GM21423 (cell line): ENCODE measurements around the gene FER.
"Not testable (repeated sequence)": the region's sequence is repeated elsewhere in the genome, so short reads cannot be mapped to it uniquely, and the experiment has no call there.

Experiments used
- ATAC-seq: cut with Tn5 transposase; IDR thresholded peaks from one replicate; pipeline ENCODE4 v1.9.1; 2021; ENCODE audit warnings: mild to moderate bottlenecking, moderate library complexity; ENCODE audit not compliant: unreplicated experiment

The FER gene

DNA sequence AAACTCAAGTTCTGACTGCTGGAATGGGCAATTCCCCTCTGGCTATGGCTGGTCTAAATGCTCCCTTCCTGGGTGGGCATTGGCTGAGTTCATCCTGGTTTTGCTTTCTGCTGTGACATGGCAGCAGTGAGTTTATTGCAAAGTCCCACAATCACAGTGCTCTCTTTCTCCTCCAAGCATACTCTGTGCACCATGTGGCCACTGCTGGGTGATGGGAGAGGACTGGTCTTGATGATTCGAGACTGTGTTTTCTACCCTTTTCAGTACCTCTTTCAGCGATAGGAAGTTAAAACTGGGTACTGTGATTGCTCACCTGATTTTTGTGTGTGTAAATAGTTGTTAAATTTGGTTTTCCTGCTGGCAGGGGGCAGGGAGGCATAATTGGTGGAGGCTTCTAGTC lies 49.7 kb downstream of the FER start:
- ATAC-seq, result no peak

- no peak for ATAC-seq
Measured at GRCh38 chr5:108797986-108798385, 50.3 kb downstream of the FER start.

GRCh38 chr5:108798513-108799265 lies 51.0 kb downstream of the FER start:
- ATAC-seq, result no peak

DNA sequence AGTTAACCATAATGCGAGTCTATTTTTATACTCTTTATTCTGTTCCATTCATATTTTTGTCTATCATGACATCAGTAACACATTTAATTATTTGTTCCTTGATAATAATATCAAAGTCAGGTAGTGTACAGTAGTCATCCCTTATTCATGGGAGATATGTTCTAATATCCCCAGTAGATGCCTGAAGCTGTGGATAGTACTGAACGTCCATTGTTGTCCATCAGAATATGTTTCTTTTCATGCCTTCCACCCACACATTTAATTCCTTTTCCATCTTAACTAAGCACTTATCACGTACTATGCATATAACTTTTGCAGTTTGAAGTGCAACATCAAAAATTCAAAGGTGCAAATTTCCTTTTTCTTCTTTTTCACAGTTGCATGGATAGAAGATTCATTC lies 53.6 kb downstream of the FER start:
- ATAC-seq, result no peak

DNA sequence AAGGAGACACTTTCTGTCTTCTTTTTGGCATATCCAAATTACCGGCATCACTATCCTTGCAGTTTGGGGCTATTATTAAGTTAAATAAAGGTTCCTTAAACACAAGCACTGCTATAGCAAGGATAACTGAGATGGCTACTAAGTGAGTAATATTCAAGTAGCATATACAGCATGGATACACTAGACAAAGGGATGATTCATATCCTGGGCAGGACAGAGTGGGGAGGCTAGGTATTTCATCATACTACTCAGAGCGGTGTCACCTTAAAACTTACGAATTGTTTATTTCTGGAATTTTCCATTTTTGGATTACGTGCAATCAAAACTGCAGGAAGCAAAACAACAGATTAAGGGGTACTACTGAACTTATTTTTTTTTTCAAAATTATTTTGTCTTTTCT lies 54.1 kb downstream of the FER start:
- ATAC-seq, result no peak

DNA sequence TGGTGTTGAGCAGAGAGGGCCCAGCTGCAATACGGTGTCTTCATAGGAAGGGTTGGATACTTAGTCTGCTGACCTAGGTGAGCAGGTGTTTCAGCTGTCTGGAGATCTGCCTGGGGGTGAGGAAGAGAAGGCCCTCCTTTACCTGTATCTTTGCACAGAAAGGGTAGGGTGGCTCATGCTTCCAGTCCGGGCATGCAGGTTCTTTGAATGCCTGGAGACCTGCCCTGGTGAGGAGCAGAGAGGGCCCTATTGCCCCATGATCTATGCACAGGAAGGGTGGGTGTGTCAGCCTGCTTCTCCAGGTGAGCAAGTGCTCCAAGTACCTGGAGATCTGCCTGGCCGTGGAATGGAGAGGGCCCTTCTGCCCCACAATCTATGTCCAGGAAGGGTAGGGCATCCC lies 63.0 kb downstream of the FER start:
- no peak for ATAC-seq

- ATAC-seq, result no peak
Measured at GRCh38 chr5:108813673-108814072, 66.0 kb downstream of the FER start.

DNA sequence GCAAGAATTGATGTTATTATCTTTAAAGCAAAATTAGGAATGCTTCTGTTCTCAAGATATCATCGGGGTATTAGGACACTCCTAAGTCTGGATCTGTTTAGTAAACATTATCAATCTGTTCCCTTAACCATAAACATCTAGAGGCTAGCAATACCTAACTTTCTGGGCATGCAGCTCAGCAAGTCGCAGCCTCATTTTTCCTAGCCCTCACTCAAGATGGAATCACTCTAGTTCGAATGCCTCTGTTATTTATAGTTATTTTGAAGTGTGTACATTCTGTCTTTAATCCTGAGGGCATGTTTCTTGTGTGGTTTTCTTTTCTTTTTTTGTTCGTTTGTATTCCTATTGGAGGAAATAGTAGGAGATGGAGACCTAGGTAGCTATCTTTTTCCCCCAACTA lies 66.9 kb downstream of the FER start:
- ATAC-seq, result no peak

GRCh38 chr5:108818613-108819272 lies 71.0 kb downstream of the FER start:
- ATAC-seq, result peak; percentile 96

- ATAC-seq, result no peak
Measured at GRCh38 chr5:108820983-108821382, 73.3 kb downstream of the FER start.

DNA sequence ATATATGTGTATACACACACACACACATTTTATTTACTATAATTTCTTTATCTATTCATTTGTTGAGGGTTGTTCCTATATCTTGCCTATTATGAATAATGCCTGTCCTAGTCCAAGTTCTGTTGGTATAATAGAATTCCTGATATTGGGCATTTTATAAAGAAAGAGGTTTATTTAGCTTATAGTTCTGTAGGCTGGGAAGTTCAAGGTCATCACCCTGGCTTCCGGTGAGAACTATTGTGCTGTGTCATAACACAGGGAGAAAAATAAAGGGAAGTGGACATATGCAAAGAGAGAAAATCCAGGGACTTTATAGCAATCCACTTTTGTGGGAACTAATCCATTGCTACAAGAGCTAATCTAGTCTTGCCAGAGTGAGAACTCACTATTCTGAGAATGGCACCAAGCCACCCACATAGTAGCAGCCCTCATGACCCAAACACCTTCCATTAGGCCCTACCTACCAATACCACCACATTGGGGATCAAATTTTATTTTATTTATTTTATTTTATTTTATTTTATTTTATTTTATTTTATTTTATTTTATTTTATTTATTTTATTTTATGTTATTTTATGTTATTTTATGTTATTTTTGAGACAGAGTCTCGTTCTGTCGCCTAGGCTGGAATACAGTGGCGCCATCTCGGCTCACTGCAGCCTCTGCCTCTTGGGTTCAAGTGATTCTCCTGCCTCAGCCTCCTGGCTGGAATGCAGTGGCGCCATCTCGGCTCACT lies 74.7 kb downstream of the FER start:
- no peak for ATAC-seq

- no peak for ATAC-seq
Measured at GRCh38 chr5:108827131-108827530, 79.4 kb downstream of the FER start.

DNA sequence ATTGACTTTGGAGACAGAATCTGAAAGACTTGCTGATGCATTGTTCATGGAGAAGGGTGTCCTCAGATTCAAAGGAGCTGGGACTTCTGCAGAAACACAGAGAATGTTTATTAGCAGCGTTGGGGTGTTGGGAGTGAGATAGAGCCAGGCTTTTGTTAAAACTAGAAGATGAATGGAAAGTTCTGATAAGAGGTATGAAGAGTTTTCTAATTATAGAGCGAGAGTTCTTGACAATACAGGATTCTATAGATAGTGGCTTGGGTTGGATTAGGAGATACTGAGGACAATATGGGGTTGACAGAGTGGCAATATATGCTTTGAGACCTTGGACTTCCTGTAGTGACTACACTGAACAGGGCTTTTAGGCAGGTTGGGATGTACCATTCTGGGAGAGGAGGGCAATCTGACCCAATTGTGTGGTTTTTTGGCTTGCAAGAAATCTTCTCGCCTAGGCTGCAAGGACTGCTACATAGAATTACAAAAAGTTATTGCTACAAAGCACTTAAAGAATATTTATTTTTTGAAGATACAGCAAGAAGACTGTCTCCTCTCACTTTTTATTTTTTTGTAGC lies 83.1 kb downstream of the FER start:
- no peak for ATAC-seq

DNA sequence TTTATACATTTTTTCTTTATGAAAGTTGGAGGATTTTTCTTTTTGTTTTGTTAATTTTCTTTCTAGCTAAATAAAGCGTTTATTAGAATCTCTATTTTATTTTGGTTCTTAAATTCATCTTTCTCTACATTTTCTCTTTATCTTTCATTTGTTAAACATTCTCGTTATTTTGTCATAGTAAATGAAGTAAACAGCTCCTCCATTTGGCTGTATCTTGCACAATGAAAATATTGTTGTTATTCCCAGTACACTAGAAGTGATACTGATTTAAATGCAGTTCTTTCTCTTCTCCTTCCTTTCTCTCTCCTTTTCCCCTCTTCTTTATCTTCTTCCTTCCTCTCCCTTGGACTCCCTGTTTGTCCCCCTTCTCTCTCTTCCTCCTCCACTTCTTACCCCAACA lies 88.8 kb downstream of the FER start:
- ATAC-seq, result no peak

- not testable (repeated sequence) for ATAC-seq
Measured at GRCh38 chr5:108842260-108842941, 94.7 kb downstream of the FER start.

- not testable (repeated sequence) for ATAC-seq
Measured at GRCh38 chr5:108851129-108851528, 103.4 kb downstream of the FER start.

- ATAC-seq, result no peak
Measured at GRCh38 chr5:108857905-108858304, 110.2 kb downstream of the FER start.

- peak; percentile 98 for ATAC-seq
Measured at GRCh38 chr5:108858959-108859358, 111.3 kb downstream of the FER start.

DNA sequence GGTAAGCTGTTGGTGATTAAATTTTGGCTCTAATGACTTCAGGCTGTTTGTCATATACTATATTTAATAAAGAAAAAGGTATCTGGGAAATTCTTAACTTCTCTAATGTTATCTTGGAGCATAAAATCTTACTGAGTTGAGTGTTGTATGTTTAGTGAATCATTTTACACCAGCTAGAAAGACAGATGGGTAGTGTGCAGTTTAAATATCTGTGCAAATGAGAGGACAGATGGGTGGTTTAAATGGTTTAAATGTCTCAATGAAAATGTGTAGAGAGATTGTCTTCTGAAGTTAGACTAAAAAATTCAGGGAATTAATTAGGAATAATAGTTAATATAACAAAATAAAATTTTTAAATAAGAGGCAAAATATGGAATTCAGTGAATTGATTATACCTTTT lies 114.5 kb downstream of the FER start:
- ATAC-seq, result no peak

DNA sequence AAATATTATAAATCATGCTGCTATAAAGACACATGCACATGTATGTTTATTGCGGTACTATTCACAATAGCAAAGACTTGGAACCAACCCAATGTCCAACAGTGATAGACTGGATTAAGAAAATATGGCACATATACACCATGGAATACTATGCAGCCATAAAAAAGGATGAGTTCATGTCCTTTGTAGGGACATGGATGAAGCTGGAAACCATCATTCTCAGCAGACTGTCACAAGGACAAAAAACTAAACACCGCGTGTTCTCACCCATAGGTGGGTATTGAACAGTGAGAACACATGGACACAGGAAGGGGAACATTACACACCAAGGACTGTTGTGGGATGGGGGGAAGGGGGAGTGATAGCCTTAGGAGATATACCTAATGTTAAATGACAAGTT lies 118.4 kb downstream of the FER start:
- ATAC-seq, result not testable (repeated sequence)

DNA sequence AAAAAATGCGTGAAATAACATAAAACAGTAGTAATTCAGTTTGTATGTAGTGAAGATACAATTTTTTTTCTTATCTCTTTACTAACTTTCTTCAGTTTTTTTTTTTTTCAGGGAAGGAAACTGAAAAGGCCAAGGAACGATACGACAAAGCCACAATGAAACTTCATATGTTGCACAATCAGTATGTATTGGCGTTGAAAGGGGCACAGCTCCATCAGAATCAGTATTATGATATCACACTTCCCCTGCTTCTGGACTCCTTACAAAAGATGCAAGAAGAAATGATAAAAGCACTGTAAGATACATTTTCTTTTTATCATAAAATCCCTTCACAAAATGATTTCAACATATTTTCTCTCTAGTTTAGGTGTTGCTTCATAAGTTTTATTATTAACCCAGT lies 120.0 kb downstream of the FER start:
- no peak for ATAC-seq
